ENCODE results near the gene VPS45.

Gene VPS45

GRCh38 chr1:150089846-150090520 lies 22.4 kb downstream of the VPS45 start:
- no peak overlapping the region for H3K4me3 ChIP-seq (ENCODE audit: low read depth in 1 of 2, low read length in 2 of 2)
- H3K27me3 ChIP-seq (ENCODE audit: control insufficient read depth in 1 of 2, insufficient read depth in 2 of 2, low read length in 2 of 2), result no peaks in the 10 kb centered on the region
- H3K36me3 ChIP-seq (ENCODE audit: control insufficient read depth in 1 of 2, insufficient read depth in 2 of 2, low read length in 2 of 2), result peaks cover 14 to 16% of the 10 kb centered on the region in 2 donors
- H3K27ac ChIP-seq (ENCODE audit: low read depth, low read length), result no peak overlapping the region
- H3K9ac ChIP-seq (ENCODE audit: low read depth in 1 of 2, low read length in 2 of 2), result no peak overlapping the region
- H3K9me3 ChIP-seq (ENCODE audit: control insufficient read depth in 1 of 2, low read length in 2 of 2), result no peaks in the 10 kb centered on the region
- H3K4me1 ChIP-seq (ENCODE audit: control insufficient read depth in 1 of 2, insufficient read depth in 2 of 2, low read length in 2 of 2), result no peaks in the 10 kb centered on the region

- Histone ChIP-seq H3K9ac (ENCODE audit: low read depth in 1 of 2, low read length in 2 of 2) (no peak overlapping the region), H3K27me3 (ENCODE audit: control insufficient read depth in 1 of 2, insufficient read depth in 2 of 2, low read length in 2 of 2) (no peaks in the 10 kb centered on the region), H3K36me3 (ENCODE audit: control insufficient read depth in 1 of 2, insufficient read depth in 2 of 2, low read length in 2 of 2) (peaks cover 14 to 20% of the 10 kb centered on the region in 2 donors), H3K4me3 (ENCODE audit: low read depth in 1 of 2, low read length in 2 of 2) (no peak overlapping the region), H3K9me3 (ENCODE audit: control insufficient read depth in 1 of 2, low read length in 2 of 2) (no peaks in the 10 kb centered on the region), H3K27ac (ENCODE audit: low read depth, low read length) (no peak overlapping the region), H3K4me1 (ENCODE audit: control insufficient read depth in 1 of 2, insufficient read depth in 2 of 2, low read length in 2 of 2) (no peaks in the 10 kb centered on the region)
Observed at GRCh38 chr1:150092180-150092791, 24.7 kb downstream of the VPS45 start.

GRCh38 chr1:150093805-150094204 lies 26.2 kb downstream of the VPS45 start:
- Histone ChIP-seq H3K9ac (ENCODE audit: low read depth in 1 of 2, low read length in 2 of 2) (no peak overlapping the region), H3K4me3 (ENCODE audit: low read depth in 1 of 2, low read length in 2 of 2) (no peak overlapping the region), H3K27me3 (ENCODE audit: control insufficient read depth in 1 of 2, insufficient read depth in 2 of 2, low read length in 2 of 2) (no peaks in the 10 kb centered on the region), H3K4me1 (ENCODE audit: control insufficient read depth in 1 of 2, insufficient read depth in 2 of 2, low read length in 2 of 2) (no peaks in the 10 kb centered on the region), H3K27ac (ENCODE audit: low read depth, low read length) (no peak overlapping the region), H3K36me3 (ENCODE audit: control insufficient read depth in 1 of 2, insufficient read depth in 2 of 2, low read length in 2 of 2) (peaks cover 11 to 17% of the 10 kb centered on the region in 2 donors), H3K9me3 (ENCODE audit: control insufficient read depth in 1 of 2, low read length in 2 of 2) (no peaks in the 10 kb centered on the region)

DNA sequence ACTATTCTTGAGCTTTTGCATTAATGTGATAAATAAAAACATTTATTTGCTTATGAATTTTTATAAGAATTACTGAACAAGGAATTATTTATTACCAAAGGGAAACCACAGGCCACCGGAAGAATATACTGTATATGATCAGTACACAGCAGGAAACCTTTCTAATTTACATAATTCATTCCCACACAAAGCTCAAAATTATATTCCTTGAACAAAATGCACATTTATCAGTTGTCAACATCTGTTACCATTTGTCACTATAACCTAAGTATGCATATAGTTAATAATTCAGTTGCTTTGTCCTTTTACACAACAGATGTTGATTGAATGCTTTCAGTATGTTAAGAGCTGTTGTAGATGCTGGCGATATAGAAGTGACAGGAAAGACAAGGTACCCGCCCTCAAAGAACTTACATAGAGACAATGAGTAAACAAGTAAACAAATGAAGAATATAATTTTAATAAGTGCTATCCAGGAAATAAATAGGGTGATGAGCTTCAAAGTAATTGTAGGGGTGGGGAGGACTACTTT lies 27.2 kb downstream of the VPS45 start:
- Histone ChIP-seq H3K4me3 (ENCODE audit: low read depth in 1 of 2, low read length in 2 of 2) (no peak overlapping the region), H3K9me3 (ENCODE audit: control insufficient read depth in 1 of 2, low read length in 2 of 2) (no peaks in the 10 kb centered on the region), H3K36me3 (ENCODE audit: control insufficient read depth in 1 of 2, insufficient read depth in 2 of 2, low read length in 2 of 2) (peaks cover 11 to 17% of the 10 kb centered on the region in 2 donors), H3K4me1 (ENCODE audit: control insufficient read depth in 1 of 2, insufficient read depth in 2 of 2, low read length in 2 of 2) (no peaks in the 10 kb centered on the region), H3K27me3 (ENCODE audit: control insufficient read depth in 1 of 2, insufficient read depth in 2 of 2, low read length in 2 of 2) (no peaks in the 10 kb centered on the region), H3K27ac (ENCODE audit: low read depth, low read length) (no peak overlapping the region), H3K9ac (ENCODE audit: low read depth in 1 of 2, low read length in 2 of 2) (no peak overlapping the region)

GRCh38 chr1:150102986-150103385 lies 35.4 kb downstream of the VPS45 start:
- Histone ChIP-seq H3K36me3 (ENCODE audit: control insufficient read depth in 1 of 2, insufficient read depth in 2 of 2, low read length in 2 of 2) (no peaks in the 10 kb centered on the region), H3K4me1 (ENCODE audit: control insufficient read depth in 1 of 2, insufficient read depth in 2 of 2, low read length in 2 of 2) (no peaks in the 10 kb centered on the region), H3K4me3 (ENCODE audit: low read depth in 1 of 2, low read length in 2 of 2) (no peak overlapping the region), H3K27me3 (ENCODE audit: control insufficient read depth in 1 of 2, insufficient read depth in 2 of 2, low read length in 2 of 2) (no peaks in the 10 kb centered on the region), H3K9me3 (ENCODE audit: control insufficient read depth in 1 of 2, low read length in 2 of 2) (no peaks in the 10 kb centered on the region), H3K9ac (ENCODE audit: low read depth in 1 of 2, low read length in 2 of 2) (no peak overlapping the region), H3K27ac (ENCODE audit: low read depth, low read length) (no peak overlapping the region)

- Histone ChIP-seq H3K27ac (ENCODE audit: low read depth, low read length) (no peak overlapping the region), H3K9me3 (ENCODE audit: control insufficient read depth in 1 of 2, low read length in 2 of 2) (no peaks in the 10 kb centered on the region)
Observed at GRCh38 chr1:150106341-150106740, 38.8 kb downstream of the VPS45 start.

DNA sequence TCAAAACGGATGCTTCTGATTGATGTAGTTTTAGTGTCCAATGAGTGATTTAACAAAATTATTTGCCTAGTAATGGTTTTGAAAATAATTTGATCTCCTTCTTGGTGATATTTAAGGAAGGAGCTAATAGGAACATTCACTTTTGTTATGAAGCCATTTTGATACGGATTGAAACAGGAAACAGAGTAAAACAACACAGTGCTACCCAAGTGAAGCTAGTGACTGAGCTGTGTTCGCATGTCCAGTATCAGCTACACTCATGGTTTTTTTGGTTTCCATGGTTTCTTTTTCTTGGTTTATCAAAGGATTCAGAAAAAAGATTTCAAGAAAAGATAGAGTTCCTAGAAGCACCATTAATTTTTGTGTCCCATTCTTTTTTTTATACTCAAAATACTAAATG lies 42.0 kb downstream of the VPS45 start:
- no peaks in the 10 kb centered on the region for H3K4me1 ChIP-seq (ENCODE audit: control insufficient read depth in 1 of 2, insufficient read depth in 2 of 2, low read length in 2 of 2)
- no peaks in the 10 kb centered on the region for H3K9me3 ChIP-seq (ENCODE audit: control insufficient read depth in 1 of 2, low read length in 2 of 2)
- no peak overlapping the region for H3K4me3 ChIP-seq (ENCODE audit: low read depth in 1 of 2, low read length in 2 of 2)
- no peaks in the 10 kb centered on the region for H3K27me3 ChIP-seq (ENCODE audit: control insufficient read depth in 1 of 2, insufficient read depth in 2 of 2, low read length in 2 of 2)
- H3K27ac ChIP-seq (ENCODE audit: low read depth, low read length), result no peak overlapping the region
- no peak overlapping the region for H3K9ac ChIP-seq (ENCODE audit: low read depth in 1 of 2, low read length in 2 of 2)
- H3K36me3 ChIP-seq (ENCODE audit: control insufficient read depth in 1 of 2, insufficient read depth in 2 of 2, low read length in 2 of 2), result peaks cover 0 to 3% of the 10 kb centered on the region in 2 donors

More at GRCh38 chr1:150106341-150106740, 38.8 kb downstream of the VPS45 start:
- Histone ChIP-seq H3K4me1 (ENCODE audit: control insufficient read depth in 1 of 2, insufficient read depth in 2 of 2, low read length in 2 of 2) (no peaks in the 10 kb centered on the region), H3K4me3 (ENCODE audit: low read depth in 1 of 2, low read length in 2 of 2) (no peak overlapping the region), H3K36me3 (ENCODE audit: control insufficient read depth in 1 of 2, insufficient read depth in 2 of 2, low read length in 2 of 2) (no peaks in the 10 kb centered on the region), H3K9ac (ENCODE audit: low read depth in 1 of 2, low read length in 2 of 2) (no peak overlapping the region), H3K27me3 (ENCODE audit: control insufficient read depth in 1 of 2, insufficient read depth in 2 of 2, low read length in 2 of 2) (no peaks in the 10 kb centered on the region)

GRCh38 chr1:150110116-150110515 lies 42.5 kb downstream of the VPS45 start:
- Histone ChIP-seq H3K36me3 (ENCODE audit: control insufficient read depth in 1 of 2, insufficient read depth in 2 of 2, low read length in 2 of 2) (peaks cover 0 to 3% of the 10 kb centered on the region in 2 donors), H3K27me3 (ENCODE audit: control insufficient read depth in 1 of 2, insufficient read depth in 2 of 2, low read length in 2 of 2) (no peaks in the 10 kb centered on the region), H3K9me3 (ENCODE audit: control insufficient read depth in 1 of 2, low read length in 2 of 2) (no peaks in the 10 kb centered on the region), H3K4me1 (ENCODE audit: control insufficient read depth in 1 of 2, insufficient read depth in 2 of 2, low read length in 2 of 2) (no peaks in the 10 kb centered on the region), H3K4me3 (ENCODE audit: low read depth in 1 of 2, low read length in 2 of 2) (no peak overlapping the region), H3K27ac (ENCODE audit: low read depth, low read length) (no peak overlapping the region), H3K9ac (ENCODE audit: low read depth in 1 of 2, low read length in 2 of 2) (no peak overlapping the region)

DNA sequence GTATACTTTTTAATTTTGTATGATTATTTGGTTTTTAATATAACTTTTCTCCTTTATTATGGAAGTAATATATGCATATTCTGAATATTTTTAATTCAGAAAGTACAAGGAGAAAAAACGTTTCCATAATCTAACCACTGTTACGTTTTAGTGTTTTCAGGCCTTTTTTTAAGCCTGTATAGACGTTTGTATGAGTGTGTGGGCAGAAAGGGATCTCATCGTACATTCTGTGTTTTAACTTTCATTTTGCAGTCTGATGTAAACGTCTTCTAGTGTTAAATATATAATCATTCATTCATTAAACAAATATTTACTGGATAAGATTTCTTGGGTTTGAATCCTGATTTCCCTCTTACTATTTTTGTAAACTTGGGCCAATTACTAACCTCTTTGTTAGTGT lies 44.1 kb downstream of the VPS45 start:
- Histone ChIP-seq H3K4me1 (ENCODE audit: control insufficient read depth in 1 of 2, insufficient read depth in 2 of 2, low read length in 2 of 2) (no peaks in the 10 kb centered on the region), H3K27ac (ENCODE audit: low read depth, low read length) (no peak overlapping the region), H3K9ac (ENCODE audit: low read depth in 1 of 2, low read length in 2 of 2) (no peak overlapping the region), H3K4me3 (ENCODE audit: low read depth in 1 of 2, low read length in 2 of 2) (no peak overlapping the region), H3K36me3 (ENCODE audit: control insufficient read depth in 1 of 2, insufficient read depth in 2 of 2, low read length in 2 of 2) (peaks cover 0 to 3% of the 10 kb centered on the region in 2 donors), H3K9me3 (ENCODE audit: control insufficient read depth in 1 of 2, low read length in 2 of 2) (no peaks in the 10 kb centered on the region), H3K27me3 (ENCODE audit: control insufficient read depth in 1 of 2, insufficient read depth in 2 of 2, low read length in 2 of 2) (no peaks in the 10 kb centered on the region)

DNA sequence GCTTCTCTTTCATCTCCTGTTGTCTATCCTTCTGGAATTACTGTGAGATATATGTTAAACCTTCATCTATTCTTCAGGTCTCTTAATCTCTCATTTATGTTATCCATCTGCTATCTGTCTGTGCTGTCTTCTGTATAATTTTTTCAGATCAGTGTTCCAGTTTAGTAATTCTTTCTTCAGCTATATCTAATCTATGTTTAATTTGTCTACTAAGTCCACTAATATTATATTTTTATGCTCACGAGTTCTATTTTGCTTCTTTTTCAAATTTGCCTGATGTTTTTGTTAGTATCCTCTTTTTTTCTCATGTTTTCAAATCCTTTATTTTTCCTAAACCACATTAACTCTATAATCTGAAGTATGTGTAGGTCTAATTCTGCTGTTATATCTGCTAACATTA lies 47.5 kb downstream of the VPS45 start:
- H3K9ac ChIP-seq (ENCODE audit: low read depth in 1 of 2, low read length in 2 of 2), result no peak overlapping the region
- no peaks in the 10 kb centered on the region for H3K27me3 ChIP-seq (ENCODE audit: control insufficient read depth in 1 of 2, insufficient read depth in 2 of 2, low read length in 2 of 2)
- peaks cover 0 to 3% of the 10 kb centered on the region in 2 donors for H3K36me3 ChIP-seq (ENCODE audit: control insufficient read depth in 1 of 2, insufficient read depth in 2 of 2, low read length in 2 of 2)
- H3K4me1 ChIP-seq (ENCODE audit: control insufficient read depth in 1 of 2, insufficient read depth in 2 of 2, low read length in 2 of 2), result no peaks in the 10 kb centered on the region
- no peak overlapping the region for H3K27ac ChIP-seq (ENCODE audit: low read depth, low read length)
- H3K4me3 ChIP-seq (ENCODE audit: low read depth in 1 of 2, low read length in 2 of 2), result no peak overlapping the region
- no peaks in the 10 kb centered on the region for H3K9me3 ChIP-seq (ENCODE audit: control insufficient read depth in 1 of 2, low read length in 2 of 2)

Measured in duodenal mucosa (tissue), 2 donors.